ENCODE data around the gene DLG2.
"Not testable (repeated sequence)": the region's sequence is repeated elsewhere in the genome, so short reads cannot be mapped to it uniquely, and the experiment has no call there.

Gene DLG2

DNA sequence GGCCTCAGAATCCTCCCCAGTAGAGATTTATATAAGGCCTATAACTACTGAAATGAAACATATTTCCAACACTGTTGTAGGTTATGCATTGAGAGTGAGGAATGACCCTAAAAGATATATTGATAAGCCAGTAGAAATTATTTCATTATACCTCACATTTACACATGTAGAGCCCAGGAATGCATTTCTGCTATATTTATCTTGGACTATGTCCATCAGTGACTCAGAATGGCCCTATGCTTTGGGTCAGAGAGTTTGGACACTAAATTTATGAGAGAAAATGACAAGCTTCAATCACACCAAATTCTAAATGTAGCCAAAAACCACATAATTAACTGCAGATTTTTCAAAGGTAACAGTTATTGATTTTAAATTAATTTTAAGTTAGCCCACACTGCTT, 761.9 kb downstream of the DLG2 start:
- DNase-seq (ENCODE audit: low spot score) = no peak
- no peak for TF ChIP-seq CTCF (IDR thresholded peaks at IDR 0.05; ENCODE audit: borderline replicate concordance, control extremely low read depth, extremely low read depth, insufficient read depth, missing control alignments)
- in situ Hi-C loops (cut with MboI; ENCODE audit: low sequenced_read_pairs, unreplicated experiment) = no loop called here

- no peak for TF ChIP-seq CTCF (IDR thresholded peaks at IDR 0.05; ENCODE audit: borderline replicate concordance, control extremely low read depth, extremely low read depth, insufficient read depth, missing control alignments)
- DNase-seq (ENCODE audit: low spot score) = no peak
- in situ Hi-C loops (cut with MboI; ENCODE audit: low sequenced_read_pairs, unreplicated experiment) = no loop called here
These were observed 769.4 kb downstream of the DLG2 start for GRCh38 chr11:84857746-84858145.

- DNase-seq (ENCODE audit: low spot score) = no peak
- TF ChIP-seq CTCF (IDR thresholded peaks at IDR 0.05; ENCODE audit: borderline replicate concordance, control extremely low read depth, extremely low read depth, insufficient read depth, missing control alignments) = no peak
- in situ Hi-C loops (cut with MboI; ENCODE audit: low sequenced_read_pairs, unreplicated experiment) = no loop called here
These were observed 771.5 kb downstream of the DLG2 start for GRCh38 chr11:84855508-84856245.

DNA sequence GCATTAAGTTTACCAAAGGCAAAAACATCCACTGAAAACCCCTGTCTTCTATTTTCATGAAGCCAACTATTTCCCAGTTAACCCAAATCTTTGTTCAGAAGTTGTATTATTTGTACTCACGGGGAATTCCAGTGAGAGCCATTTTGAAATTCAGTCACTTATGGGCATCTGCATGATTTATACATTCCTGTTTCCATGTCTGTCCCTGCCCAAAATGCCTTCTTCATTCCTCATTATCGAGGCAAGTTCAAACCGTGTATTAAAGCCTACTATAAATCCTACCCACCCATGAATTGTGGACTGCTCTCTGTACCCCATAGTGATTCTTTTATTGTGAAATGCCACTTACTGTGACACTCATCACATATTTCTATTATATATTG, 772.7 kb downstream of the DLG2 start:
- TF ChIP-seq CTCF (IDR thresholded peaks at IDR 0.05; ENCODE audit: borderline replicate concordance, control extremely low read depth, extremely low read depth, insufficient read depth, missing control alignments) = no peak
- DNase-seq (ENCODE audit: low spot score) = no peak
- in situ Hi-C loops (cut with MboI; ENCODE audit: low sequenced_read_pairs, unreplicated experiment) = no loop called here

- TF ChIP-seq CTCF (IDR thresholded peaks at IDR 0.05; ENCODE audit: borderline replicate concordance, control extremely low read depth, extremely low read depth, insufficient read depth, missing control alignments) = no peak
- DNase-seq (ENCODE audit: low spot score) = no peak
These were observed 773.2 kb downstream of the DLG2 start for GRCh38 chr11:84853841-84854497.

DNA sequence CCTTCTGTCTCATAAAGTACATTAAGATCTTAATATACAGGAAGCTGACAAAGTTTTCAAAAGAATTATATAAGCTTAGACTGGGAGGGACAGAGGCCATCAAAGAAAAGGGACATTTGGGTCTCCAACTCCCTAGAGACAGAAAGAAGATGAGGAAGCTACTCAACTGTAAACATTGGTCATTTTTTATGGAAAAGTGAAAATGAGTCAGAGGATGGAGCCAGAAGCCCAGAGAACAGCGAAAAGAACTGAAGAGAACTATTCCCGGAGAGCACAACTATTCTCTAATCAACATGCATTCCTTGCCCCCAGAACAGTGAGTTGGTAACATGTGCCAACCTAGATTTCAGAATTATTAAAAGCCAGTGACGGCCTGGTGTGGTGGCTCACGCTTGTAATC, 779.3 kb downstream of the DLG2 start:
- in situ Hi-C loops (cut with MboI; ENCODE audit: low sequenced_read_pairs, unreplicated experiment) = no loop called here
- DNase-seq (ENCODE audit: low spot score) = no peak
- TF ChIP-seq CTCF (IDR thresholded peaks at IDR 0.05; ENCODE audit: borderline replicate concordance, control extremely low read depth, extremely low read depth, insufficient read depth, missing control alignments) = no peak

More at GRCh38 chr11:84853841-84854497, 773.2 kb downstream of the DLG2 start:
- in situ Hi-C loops (cut with MboI; ENCODE audit: low sequenced_read_pairs, unreplicated experiment) = no loop called here

GRCh38 chr11:84840201-84840600, 786.9 kb downstream of the DLG2 start:
- in situ Hi-C loops (cut with MboI; ENCODE audit: low sequenced_read_pairs, unreplicated experiment); DNase-seq (ENCODE audit: low spot score): not testable (repeated sequence)
